Pancreas (tissue), 10 donors: ENCODE results near the gene SIRT5. TPM values are rescaled to one million over a fixed set of nuclear protein-coding genes. Genes with fewer than 3 reads are reported as not detected.

ENCODE experiments used
- ATAC-seq, 4 donors: fragments of 200-7000 bp; cut with Tn5 transposase; one replicate each; pipeline versions ENCODE4 v1.8.0 to v1.9.1; 2020; ENCODE audit warnings: mild to moderate bottlenecking in 4 of 4, moderate library complexity in 4 of 4
- DNase-seq, 6 donors: peaks; one replicate each; pipeline ENCODE4 v3.0.0-alpha.2; 2020
- FAIRE-seq: peaks from 2 replicates; lab custom pipeline; 2012; peaks lifted over from hg19 to GRCh38; lab: Jason Lieb, UNC
- H3K27ac ChIP-seq, 4 donors: fragments of 200-600 bp; sonication (generic); 1 replicate in 3 of 4; 2 replicates in 1 of 4; pipeline versions ENCODE4 v1.5.0 to v1.8.0; 2020
- H3K27me3 ChIP-seq, 4 donors: fragments of 200-600 bp; one replicate each; pipeline ENCODE4 v1.8.0; 2021
- H3K36me3 ChIP-seq, 3 donors: fragments of 200-600 bp; sonication (generic) in 1 of 3; one replicate each; pipeline versions ENCODE4 v1.5.0 to v1.8.0; 2020 to 2021
- H3K4me1 ChIP-seq, 3 donors: fragments of 200-600 bp; one replicate each; pipeline ENCODE4 v1.8.0; 2021
- H3K4me3 ChIP-seq, 4 donors: fragments of 200-600 bp; sonication (generic) in 2 of 4; one replicate each; pipeline versions ENCODE4 v1.5.0 to v1.8.0; 2020 to 2021
- H3K9me3 ChIP-seq, 4 donors: fragments of 200-600 bp; one replicate each; pipeline ENCODE4 v1.8.0; 2021
- WGBS, 2 donors: extraction: QIAGEN DNeasy Blood & Tissue Kit; methylation state at CpG; one replicate each; pipeline ENCODE4 v1.1.7; 2013; 5-methylcytosine and 5-hydroxymethylcytosine counted together
- intact Hi-C, 3 donors: fragments of 100-400 bp; cut with DNase I; formaldehyde crosslinking; loops; one replicate each; pipeline versions ENCODE4 v1.11.1 to v1.14.2; 2022
- polyA plus RNA-seq, 2 donors: library from polyadenylated mRNA; stranded (reverse); fragments of 200-250 nt; gene quantifications; one replicate each; pipeline ENCODE4 v1.2.3, GENCODE V29; 2013
- total RNA-seq, 6 donors: library from RNA; stranded (reverse); fragmentation: NEBNext Ultra II Directional in 4 of 6; extraction: Animal tissue kit (Norgen Biotek cat#: 25700) in 4 of 6; gene quantifications; one replicate each; pipeline versions ENCODE4 v1.2.1 to v1.2.4, GENCODE V29; 2021 to 2023
- TF ChIP-seq, protein P1 (sequence below), 4 donors: fragments of 200-600 bp; sonication (generic) in 3 of 4; IDR thresholded peaks; one replicate each; pipeline versions ENCODE4 v1.5.0 to v1.8.0; 2021; ENCODE audit warnings: antibody characterized with exemption in 4 of 4
- donor health status: healthy with polysubstance abuse.
- donor health status: DM: no; HTN: no; CAD: no; lungs with moderate emphysema.
- donor health status: DM: no; HTN: no; CAD: no.
- donor health status: control.
- donor health status: control.
- donor health status: Bipolar disorder and iron deficiency.
- donor health status: DM: yes; HTN: yes; CAD: no.
- donor health status: DM: no; HTN: no; CAD: no.
- donor health status: DM: no; HTN: no; CAD: no.
- donor health status: DM: yes; HTN: yes; CAD: no.

SIRT5 gene
- total and polyA plus RNA-seq, 8 donors, result 3.8 to 8.6 (median 4.9) TPM

- H3K9me3 ChIP-seq, result no peaks in the 10 kb centered on the region
- H3K27me3 ChIP-seq, result no peaks in the 10 kb centered on the region
- H3K36me3 ChIP-seq, result no peaks in the 10 kb centered on the region
- no peak for DNase-seq
- FAIRE-seq, result no peak
- intact Hi-C loops, result no loop called here
- H3K4me1 ChIP-seq, result no peaks in the 10 kb centered on the region
- H3K27ac ChIP-seq, result no peak overlapping the region
- no peak for ATAC-seq
- 85 to 96% methylated on average over 4 of the region's 4 CpGs for WGBS, 2 donors
- no peak overlapping the region for H3K4me3 ChIP-seq
- TF ChIP-seq, protein P1, sequence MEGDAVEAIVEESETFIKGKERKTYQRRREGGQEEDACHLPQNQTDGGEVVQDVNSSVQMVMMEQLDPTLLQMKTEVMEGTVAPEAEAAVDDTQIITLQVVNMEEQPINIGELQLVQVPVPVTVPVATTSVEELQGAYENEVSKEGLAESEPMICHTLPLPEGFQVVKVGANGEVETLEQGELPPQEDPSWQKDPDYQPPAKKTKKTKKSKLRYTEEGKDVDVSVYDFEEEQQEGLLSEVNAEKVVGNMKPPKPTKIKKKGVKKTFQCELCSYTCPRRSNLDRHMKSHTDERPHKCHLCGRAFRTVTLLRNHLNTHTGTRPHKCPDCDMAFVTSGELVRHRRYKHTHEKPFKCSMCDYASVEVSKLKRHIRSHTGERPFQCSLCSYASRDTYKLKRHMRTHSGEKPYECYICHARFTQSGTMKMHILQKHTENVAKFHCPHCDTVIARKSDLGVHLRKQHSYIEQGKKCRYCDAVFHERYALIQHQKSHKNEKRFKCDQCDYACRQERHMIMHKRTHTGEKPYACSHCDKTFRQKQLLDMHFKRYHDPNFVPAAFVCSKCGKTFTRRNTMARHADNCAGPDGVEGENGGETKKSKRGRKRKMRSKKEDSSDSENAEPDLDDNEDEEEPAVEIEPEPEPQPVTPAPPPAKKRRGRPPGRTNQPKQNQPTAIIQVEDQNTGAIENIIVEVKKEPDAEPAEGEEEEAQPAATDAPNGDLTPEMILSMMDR (IDR thresholded peaks at IDR 0.05), result no peak
Observed at GRCh38 chr6:13565921-13566320, 8.5 kb upstream of the SIRT5 start.

- Histone ChIP-seq H3K27me3 (no peaks in the 10 kb centered on the region), H3K27ac (no peak overlapping the region), H3K9me3 (no peaks in the 10 kb centered on the region), H3K36me3 (no peaks in the 10 kb centered on the region), H3K4me3 (no peak overlapping the region), H3K4me1 (no peaks in the 10 kb centered on the region)
- FAIRE-seq (no peak), ATAC-seq (no peak), DNase-seq (no peak)
- TF ChIP-seq, protein P1 (IDR thresholded peaks at IDR 0.05), result no peak
- intact Hi-C loops, result no loop called here
- 82 to 84% methylated on average over 3 of the region's 3 CpGs for WGBS, 2 donors
Observed at GRCh38 chr6:13566500-13566899, 7.9 kb upstream of the SIRT5 start.

DNA sequence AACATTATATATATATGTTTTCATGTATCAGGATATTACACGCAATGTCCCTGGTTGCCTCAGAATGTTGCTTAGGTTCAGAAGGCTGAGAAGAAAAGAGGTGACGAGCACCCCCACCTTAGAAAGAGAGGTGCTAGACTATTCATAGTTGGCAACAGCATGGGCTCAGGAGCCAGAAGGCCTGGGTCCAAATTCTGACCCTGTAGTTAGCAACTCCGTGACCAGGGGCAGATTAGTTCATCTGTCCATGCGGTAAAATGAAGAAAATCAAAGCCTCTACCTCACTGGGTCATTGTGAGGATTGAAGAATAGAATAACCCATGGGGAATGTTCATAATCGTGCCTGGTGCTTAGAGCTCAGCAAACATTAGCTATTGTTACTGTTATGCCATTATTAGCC, 5.4 kb upstream of the SIRT5 start:
- no peaks in the 10 kb centered on the region for H3K4me1 ChIP-seq
- H3K9me3 ChIP-seq, result no peaks in the 10 kb centered on the region
- ATAC-seq, result no peak
- H3K27ac ChIP-seq, result no peak overlapping the region
- DNase-seq, result no peak
- TF ChIP-seq, protein P1 (IDR thresholded peaks at IDR 0.05), result no peak
- no peaks in the 10 kb centered on the region for H3K27me3 ChIP-seq
- 72 to 75% methylated on average over 5 of the region's 5 CpGs for WGBS, 2 donors
- no peaks in the 10 kb centered on the region for H3K36me3 ChIP-seq
- no peak for FAIRE-seq
- no peak overlapping the region for H3K4me3 ChIP-seq
- intact Hi-C loops, result no loop called here

DNA sequence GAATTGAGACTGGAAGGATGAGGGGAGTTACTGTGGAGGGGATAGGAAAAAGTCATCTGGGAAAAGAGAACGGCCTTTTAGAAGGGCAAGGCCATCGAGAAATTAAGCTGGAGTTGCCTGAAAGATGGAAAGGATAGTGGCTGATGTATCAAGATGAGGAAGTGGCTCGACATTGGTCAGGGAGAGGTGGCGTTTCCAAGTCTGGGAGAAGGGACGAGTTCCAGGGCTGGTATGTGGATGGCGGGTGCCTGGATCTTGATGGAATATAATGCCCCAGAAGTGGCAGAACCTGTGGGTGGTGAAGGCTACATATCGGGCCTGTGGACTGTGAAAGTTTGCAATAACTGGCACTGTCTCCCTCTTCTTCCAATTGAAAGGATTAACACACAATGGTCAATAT, 2.2 kb upstream of the SIRT5 start:
- 86 to 92% methylated on average over 7 of the region's 7 CpGs for WGBS, 2 donors
- peaks cover 0 to 4% (median 0%) of the 10 kb centered on the region in 3 donors for H3K4me1 ChIP-seq
- TF ChIP-seq, protein P1 (IDR thresholded peaks at IDR 0.05), result no peak

DNA sequence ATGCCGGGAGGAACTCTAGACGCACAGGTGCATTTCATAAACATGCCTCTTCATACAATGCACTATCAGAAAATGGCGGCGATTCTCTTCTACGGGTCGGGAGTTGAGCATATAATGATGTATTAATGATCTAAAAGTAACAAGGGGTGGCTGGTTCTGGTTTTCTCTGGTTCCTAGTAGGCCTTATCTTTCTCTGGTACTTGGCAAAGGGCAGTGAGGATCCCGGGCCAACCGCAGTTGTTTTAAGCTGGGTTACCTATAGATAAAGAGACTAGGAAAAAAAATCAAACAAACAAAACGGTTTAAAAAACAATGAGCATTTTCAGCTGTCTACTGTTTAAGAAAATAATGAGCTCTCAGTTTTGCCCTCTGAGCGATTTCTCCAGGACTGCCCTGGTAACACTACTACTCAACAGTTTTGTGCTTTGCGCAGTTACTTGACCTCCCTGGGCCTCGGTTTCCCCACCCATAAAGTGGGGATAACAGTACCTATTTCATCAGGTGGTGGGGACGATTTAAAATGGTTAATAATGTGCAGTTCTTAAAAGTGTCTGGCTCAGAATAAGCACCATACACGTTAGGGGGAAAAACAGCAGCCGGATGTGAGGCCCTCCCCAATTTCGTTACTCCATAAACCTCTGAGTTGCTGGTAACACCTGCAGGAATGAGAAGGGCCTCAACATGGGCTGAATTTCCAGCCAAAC, 1.3 kb upstream of the SIRT5 start:
- ATAC-seq (no peak), DNase-seq (no peak), FAIRE-seq (no peak)
- Histone ChIP-seq H3K36me3 (no peaks in the 10 kb centered on the region), H3K27ac (peak overlapping the region in 2 of 4 donors; percentile 97 to 98), H3K4me1 (peaks cover 0 to 4% (median 0%) of the 10 kb centered on the region in 3 donors), H3K4me3 (peak overlapping the region in 3 of 4 donors; percentile 58 to 90 (median 70)), H3K9me3 (no peaks in the 10 kb centered on the region), H3K27me3 (no peaks in the 10 kb centered on the region)
- 66 to 69% methylated on average over 16 of the region's 16 CpGs for WGBS, 2 donors
- intact Hi-C loops, result no loop called here
- TF ChIP-seq, protein P1 (IDR thresholded peaks at IDR 0.05), result no peak

More for the DNA sequence above, 2.2 kb upstream of the SIRT5 start:
- ATAC-seq (no peak), DNase-seq (no peak), FAIRE-seq (no peak)
- Histone ChIP-seq H3K27ac (no peak overlapping the region), H3K27me3 (no peaks in the 10 kb centered on the region), H3K4me3 (no peak overlapping the region), H3K36me3 (no peaks in the 10 kb centered on the region), H3K9me3 (no peaks in the 10 kb centered on the region)
- intact Hi-C loops, result no loop called here
